T-helper 1 cell treated with Interleukin-12 subunit alpha and Interleukin-12 subunit beta and Interleukin-4 antibody, amounts not matched to agents 30 ng/mL and 1 ng/mL, for 36 hours (primary cell): Measurements from ENCODE around the gene FLRT1. TPM values are rescaled to one million over a fixed set of nuclear protein-coding genes. Genes with fewer than 3 reads are reported as not detected.

ENCODE experiments used
- intact Hi-C: fragments of 100-400 bp; cut with micrococcal nuclease; formaldehyde crosslinking; loops from one replicate; pipeline ENCODE4 v1.15.1; 2024
- total RNA-seq: library from RNA; stranded (reverse); gene quantifications from 2 replicates; pipeline ENCODE4 v1.2.3, GENCODE V29; 2022

Gene FLRT1, protein sequence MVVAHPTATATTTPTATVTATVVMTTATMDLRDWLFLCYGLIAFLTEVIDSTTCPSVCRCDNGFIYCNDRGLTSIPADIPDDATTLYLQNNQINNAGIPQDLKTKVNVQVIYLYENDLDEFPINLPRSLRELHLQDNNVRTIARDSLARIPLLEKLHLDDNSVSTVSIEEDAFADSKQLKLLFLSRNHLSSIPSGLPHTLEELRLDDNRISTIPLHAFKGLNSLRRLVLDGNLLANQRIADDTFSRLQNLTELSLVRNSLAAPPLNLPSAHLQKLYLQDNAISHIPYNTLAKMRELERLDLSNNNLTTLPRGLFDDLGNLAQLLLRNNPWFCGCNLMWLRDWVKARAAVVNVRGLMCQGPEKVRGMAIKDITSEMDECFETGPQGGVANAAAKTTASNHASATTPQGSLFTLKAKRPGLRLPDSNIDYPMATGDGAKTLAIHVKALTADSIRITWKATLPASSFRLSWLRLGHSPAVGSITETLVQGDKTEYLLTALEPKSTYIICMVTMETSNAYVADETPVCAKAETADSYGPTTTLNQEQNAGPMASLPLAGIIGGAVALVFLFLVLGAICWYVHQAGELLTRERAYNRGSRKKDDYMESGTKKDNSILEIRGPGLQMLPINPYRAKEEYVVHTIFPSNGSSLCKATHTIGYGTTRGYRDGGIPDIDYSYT
- not detected in 2 replicates for total RNA-seq

DNA sequence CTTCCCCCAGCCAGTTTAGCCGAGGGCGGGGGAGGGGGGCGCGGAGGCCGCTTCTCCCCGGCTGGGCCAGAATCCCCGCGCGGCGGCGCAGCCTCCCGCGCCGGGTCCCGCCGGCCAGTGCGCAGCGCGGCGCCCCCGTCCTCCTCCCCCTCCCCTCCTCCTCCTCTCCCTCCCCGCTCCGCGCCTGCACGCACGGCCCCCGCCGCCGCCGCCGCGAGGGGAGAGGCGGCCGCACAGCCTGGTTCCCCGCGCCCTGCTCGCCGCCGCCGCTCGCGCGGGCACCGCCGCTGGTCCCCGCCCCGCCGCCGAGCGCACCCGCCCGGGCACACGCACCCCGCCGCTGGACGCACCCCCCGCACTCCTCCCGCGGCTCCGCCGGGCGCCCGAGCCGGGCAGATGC is at the start of gene FLRT1:
TSS of gene FLRT1 (plus strand) at position 356 of the 400 bp plus-strand sequence. CDS start 80,337 bp downstream, outside the sequence.
- intact Hi-C loops = no loop called here

DNA sequence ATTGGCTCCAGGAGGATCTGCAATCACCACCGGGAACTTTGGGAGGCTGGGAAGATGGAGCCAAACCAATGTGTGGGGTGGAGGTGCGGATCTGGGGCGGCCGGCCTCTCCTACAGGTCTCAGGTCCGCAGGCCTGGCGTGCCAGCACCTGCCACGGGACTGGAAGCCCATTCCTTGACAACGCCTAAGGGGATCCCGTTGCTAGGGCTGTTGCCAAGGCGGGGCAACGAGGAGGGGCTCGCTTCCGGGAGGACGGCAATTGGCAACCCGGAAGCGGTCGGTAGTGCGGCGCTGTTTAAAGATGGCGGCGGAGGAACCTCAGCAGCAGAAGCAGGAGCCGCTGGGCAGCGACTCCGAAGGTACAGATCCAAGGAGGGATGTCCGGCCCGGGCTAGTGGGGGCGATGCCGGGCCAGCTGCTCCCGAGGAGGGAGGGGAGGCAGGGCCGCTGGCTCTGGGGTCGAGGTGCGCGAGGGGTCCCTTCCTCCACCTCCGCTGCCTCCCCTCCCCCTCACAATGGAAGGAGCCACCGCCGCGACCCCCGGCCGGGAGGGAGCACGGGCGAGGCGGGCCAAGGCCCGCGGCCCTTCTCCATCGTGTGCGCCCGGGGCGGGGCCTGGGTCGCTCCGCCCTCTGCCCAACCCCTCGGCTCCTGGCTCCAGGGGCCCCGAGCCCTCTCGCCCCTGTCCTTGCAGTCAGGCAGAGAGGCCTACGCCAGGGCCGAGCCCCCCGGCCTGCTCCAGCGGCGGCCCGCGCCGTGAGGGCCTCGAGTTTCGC is 49.4 kb upstream of the FLRT1 start, which contains the start of gene OTUB1:
TSS of gene OTUB1 (plus strand) at position 283 of the 776 bp plus-strand sequence. CDS start at position 302, 19 bp downstream.
- intact Hi-C loops = loop anchor here (1.0 to 5.0 kb wide), 7 partner anchors 12 to 331 kb away; partner anchors contain the start of genes COX8A, MACROD1, TRMT112 and ZFTA

DNA sequence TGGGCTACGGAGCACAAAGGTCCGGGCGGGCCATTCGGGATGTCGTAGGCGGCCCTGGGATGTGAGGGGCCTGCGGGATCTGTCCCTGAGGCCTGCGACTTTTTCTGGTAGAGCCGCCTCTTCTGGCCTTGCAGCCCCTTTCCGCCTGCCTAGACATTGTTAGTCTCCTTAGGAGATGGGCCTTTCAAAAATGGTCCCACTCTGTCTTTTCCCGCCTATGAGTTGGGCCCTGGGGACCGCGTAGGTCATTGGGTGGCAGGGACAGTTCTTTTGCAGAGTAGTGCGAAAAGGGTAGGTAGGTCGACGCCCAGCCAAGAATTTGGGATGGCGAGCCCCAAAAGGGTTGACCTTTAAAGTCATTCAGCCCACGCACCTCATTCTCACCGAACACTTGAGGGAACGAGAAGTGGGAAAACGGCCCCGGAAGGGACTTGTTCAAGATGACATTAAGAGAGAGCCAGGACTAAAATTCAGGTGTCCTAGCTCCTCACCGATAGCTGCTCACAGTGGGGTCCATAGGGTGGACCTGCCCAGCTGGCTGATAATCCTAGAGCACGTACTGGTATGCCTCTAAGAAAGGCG is 48.7 kb upstream of the FLRT1 start:
- intact Hi-C loops = loop anchor here (1.0 to 5.0 kb wide), 7 partner anchors 13 to 330 kb away; partner anchors contain the start of genes COX8A, MACROD1, TRMT112 and ZFTA

DNA sequence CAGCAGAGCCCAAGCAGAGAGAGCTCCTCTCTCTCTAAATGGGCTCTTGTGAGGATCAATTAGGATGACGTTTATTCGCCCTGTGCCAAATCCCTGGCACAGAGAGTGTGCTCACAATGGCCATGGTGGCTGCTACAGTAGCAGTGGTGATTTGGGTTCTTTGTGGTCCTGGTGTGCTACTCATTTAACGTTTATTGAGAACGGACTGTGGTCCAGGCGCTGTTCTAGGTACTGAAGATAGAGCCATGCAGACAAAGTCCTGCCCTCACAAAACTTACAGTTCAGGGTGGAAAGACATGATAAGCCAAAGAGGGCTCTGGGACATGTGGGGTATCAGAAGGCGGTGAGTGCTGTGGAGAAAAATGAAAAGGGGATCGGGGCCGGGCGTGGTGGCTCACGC is 44.2 kb upstream of the FLRT1 start:
- intact Hi-C loops = no loop called here

DNA sequence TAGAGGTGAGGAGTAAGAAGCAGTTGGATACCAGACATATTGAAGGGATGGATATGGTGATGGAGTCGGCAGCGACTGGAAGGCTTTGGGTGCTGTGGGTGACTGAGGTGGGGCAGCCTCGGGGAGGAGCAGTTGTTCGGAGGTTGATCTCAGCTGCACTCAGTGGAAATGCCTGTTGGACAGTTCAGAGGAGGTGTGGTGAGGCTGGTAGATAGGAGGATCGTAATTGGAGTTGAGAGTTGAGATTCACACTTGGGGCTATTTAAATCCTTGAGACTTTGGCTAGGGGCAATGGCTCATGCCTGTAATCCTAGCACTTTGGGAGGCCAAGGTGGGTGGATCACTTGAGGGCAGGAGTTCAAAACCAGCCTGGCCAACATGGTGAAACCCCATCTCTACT is 42.6 kb upstream of the FLRT1 start:
- intact Hi-C loops = no loop called here

DNA sequence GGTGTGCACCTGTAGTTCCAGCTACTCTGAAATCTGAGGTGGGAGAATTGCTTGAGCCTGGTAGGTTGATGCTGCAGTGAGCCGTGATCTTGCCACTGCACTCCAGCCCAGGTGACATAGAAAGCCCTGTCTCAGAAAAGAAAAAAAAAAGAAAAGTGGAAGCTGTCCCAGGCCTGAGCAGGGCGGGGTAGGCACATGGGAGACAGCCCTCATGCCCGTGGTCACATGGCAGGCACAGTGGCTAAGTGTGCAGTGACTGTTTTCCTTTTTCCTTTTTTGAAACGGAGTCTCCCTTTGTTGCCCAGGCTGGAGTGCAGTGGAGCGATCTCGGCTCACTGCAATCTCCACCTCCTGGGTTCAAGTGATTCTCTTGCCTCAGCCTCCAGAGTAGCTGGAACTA is 41.7 kb upstream of the FLRT1 start:
- intact Hi-C loops = no loop called here

DNA sequence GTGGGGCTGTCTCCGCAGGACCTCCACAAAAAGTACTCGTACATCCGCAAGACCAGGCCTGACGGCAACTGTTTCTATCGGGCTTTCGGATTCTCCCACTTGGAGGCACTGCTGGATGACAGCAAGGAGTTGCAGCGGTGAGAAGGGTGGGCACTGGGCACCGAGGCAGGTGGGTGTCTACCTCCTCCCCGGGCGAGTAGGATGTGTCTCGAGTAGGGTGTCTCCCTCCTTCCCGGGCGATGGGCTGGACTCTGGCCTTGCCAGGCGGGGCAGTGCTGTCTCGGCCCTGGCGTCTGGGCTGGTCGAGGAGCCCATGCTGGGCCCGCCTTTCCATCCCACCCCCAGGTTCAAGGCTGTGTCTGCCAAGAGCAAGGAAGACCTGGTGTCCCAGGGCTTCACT is 39.2 kb upstream of the FLRT1 start:
- intact Hi-C loops = no loop called here

DNA sequence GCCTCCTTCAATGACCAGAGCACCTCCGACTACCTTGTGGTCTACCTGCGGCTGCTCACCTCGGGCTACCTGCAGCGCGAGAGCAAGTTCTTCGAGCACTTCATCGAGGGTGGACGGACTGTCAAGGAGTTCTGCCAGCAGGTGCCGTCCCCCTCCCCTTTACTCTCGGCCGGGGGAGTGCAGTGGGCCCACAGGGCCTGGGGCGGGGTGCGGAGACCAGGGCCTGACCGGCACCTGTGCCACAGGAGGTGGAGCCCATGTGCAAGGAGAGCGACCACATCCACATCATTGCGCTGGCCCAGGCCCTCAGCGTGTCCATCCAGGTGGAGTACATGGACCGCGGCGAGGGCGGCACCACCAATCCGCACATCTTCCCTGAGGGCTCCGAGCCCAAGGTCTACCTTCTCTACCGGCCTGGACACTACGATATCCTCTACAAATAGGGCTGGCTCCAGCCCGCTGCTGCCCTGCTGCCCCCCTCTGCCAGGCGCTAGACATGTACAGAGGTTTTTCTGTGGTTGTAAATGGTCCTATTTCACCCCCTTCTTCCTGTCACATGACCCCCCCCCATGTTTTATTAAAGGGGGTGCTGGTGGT is 38.5 kb upstream of the FLRT1 start:
- intact Hi-C loops = no loop called here

DNA sequence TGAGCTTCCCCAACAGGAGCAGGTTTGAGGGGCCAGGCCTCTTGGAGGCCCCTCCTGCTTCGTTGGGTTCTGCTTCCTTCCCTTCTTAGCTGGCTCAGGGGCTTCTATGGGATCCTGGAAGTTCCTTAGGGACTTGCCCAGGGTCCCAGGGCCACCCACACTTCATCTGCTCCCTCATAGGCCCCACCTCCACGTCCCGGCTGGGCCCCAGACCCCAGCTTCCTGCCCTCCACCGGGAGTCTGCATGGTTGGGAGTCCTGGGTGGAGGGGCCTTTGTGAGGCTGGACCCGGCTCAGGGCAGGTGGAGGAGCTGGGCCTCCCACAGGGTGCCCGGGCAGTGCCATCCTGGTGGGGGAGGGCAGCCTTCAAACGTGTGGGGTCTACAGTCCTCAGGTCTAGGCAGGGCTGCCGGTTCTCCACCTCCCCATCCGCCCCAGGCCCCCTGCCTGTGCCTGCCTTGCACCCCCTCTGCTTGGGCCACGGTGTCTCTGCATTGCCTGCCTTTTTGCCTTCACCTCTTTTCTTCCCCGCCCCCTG is 37.9 kb upstream of the FLRT1 start:
- intact Hi-C loops = no loop called here

DNA sequence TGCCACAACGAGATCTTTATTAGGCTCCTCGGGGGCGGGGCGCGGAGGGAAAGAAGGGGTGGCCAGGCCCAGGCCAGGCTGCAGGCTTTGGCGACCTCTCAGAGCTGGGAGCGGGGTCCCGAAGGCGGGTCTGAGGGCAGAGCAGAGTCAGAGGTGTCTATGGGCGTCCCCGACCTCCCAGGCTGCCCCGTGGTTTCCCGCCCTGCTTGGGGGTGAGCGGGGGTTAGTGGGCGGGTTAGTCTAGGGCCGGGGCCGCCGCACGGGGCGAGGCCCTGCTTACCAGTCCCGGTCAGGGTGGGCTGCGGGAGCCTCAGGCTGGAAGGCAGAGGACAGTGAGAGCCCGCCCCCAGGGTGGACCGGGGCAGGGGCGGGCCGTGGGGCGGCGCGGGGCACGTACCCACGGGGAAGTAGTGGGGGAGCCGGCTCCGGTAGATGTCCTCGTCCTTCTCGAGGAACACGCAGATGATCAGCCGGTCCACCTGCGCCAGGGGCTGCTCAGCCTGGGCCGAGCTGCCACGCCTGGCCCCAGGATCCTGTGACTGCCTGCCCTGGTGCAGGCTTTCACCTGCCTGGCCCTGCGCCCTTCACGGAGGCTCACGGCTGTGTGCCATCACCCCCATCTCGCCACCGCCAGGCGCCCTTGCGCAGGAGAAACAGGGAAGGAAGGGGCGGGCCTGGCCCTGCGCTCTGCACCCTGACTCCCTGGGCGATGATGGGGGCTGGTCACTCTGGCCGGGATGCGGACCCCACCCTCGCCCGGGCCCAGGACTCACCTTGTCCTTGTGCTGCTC is 37.0 kb upstream of the FLRT1 start:
- intact Hi-C loops = no loop called here

DNA sequence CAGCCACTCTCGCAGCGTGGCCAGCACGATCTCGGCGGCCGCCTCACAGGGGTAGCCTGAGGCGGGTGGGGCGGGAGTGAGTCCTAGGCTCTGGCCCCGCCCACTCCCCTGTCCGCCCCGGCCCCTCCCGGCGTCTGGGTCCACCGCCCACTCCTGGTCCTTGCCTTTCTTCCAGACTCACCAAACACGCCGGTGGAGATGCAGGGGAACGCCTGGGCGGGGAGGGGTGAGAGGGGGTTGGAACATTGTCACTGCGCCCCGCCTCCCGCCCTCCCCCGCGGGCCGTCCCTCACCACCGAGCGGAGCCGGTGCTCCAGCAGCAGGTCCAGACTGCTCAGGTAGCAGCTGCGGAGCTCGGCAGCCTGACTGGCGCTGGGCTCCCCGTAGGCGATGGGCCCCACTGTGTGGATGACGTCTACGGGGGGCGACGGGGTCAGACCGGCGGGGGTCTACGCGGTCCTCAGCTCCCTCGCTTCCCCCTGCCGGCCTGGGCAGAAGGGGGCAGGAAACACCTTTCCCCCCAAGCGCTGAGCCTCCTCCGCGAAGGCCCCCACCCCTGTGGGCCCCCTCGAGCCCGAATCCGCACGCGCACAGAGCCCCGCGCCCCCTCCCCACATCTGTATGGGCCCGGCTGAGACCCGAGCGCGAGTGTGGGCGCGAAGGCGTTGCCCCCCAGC is 36.2 kb upstream of the FLRT1 start:
- intact Hi-C loops = loop anchor here (1.0 to 5.0 kb wide), 5 partner anchors 25 to 305 kb away; partner anchors contain the start of genes COX8A, ESRRA and MACROD1

DNA sequence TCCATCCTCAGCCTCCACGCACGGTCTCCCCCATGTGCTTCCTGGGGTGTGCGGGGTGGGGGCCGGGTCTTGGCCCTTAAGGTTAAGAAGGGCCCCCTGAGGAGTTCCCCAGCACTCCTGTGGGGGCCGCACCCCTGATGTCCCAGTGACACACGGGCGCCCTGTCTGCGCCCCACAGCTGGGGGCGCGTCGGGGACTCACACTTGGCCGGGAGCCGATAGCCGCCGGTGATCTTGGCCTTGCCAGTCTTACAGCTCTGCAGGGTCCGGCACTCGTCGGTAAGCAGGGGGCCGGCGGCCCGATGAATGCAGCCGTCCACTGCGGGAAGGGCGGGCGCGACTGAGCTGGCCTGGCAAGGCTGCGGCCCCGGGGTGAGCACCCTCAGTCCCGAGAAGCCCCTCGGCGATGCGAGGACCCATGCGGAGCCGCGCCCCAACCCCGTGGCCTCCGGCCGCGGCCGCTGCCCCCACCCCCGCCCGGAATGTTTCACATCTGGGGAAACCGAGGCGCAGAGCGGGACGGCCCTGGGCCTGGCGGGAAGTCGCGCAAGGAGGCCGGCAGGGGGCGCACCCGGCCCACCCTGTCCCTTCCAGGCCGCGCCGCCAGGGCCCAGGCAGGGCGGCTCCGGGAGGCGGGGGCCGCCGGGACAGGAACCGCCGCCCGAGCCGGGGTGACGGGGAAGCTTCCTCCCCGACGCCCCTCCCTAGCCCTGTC is 35.5 kb upstream of the FLRT1 start:
- intact Hi-C loops = loop anchor here (1.0 to 5.0 kb wide), 5 partner anchors 26 to 305 kb away; partner anchors contain the start of genes COX8A, ESRRA and MACROD1

DNA sequence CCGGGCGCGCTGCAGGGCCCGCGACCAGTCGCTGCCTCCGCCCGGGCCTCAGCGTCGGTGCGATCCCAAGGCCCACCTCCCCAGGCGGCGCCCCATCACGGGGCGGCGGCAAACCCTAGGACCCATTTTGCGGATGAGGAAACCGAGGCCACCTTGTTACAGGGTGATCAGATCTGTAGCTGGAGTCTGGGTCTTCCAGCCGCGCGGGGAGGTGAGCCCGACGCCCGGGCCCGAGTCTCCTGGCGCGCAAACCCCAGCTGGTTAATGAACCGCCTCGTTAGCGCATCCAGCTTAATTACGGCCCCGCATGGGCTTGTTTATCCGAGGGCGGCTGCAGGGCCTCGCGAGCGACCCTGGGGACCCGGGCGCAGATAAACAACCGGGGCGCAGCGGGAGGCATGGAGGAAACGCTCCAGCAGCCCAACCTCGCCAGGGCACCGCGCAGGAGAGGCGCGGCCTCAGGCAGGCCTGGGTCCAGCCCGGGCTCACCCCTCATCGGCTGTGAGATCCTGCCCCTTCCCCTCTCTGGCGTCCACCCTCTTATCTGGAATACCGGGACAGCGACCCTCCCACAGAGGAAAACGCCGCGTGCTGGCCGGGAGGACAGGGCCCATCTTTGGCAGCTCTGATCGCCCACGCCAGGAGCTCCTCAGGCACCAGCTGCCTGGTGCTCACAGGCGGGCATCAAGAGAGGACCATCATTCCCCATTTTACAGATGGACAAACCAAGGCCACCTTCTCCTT is 34.8 kb upstream of the FLRT1 start:
- intact Hi-C loops = loop anchor here (1.0 to 5.0 kb wide), 5 partner anchors 27 to 304 kb away; partner anchors contain the start of genes COX8A, ESRRA and MACROD1

DNA sequence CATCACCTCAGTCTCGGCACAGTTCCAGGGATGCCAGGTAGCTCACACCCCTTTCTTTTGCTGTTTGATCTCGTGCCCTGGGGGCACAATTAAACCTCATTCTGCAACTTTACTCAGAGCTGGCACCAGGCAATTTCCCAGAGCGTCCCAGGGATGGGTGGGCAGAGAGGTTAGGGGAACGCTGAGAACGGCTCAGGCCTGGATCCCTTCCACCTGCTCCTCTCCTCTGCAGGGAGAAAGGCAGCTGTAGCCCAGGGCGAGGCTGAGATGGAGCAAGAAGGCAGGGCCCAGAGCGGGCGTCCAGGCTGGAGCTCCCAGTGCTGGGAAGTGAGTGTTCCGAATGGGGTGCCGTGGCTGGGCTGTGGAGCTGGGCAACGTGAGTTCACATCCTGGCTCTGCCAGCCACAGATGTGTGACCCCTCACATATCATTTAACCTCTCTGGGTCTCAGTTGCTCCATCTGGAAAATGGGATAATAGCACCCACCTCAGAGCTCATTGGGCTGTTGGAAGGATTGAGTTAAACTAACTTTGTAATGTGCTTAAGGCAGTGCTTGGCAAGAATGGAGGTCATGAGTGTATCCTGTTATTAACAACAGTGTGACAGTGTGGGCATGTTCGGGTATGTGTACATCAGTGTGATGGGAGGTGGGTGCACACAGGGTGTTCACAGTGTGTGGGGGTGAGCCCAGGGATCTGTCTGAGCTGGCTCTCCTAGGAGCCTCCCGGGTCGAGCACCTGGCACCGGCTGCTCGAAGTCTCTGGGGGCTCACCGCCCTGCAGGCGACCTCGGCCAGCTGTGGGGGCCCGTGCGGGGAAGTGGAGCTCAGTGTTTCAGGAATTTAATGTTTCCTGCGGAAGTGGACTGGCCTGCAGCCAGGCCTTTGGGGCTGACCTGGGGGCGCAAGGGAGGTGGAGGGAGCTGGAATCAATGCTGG is 34.0 kb upstream of the FLRT1 start:
- intact Hi-C loops = loop anchor here (2.0 to 5.0 kb wide), 2 partner anchors 166 to 303 kb away; partner anchors contain the start of genes ESRRA and MACROD1

DNA sequence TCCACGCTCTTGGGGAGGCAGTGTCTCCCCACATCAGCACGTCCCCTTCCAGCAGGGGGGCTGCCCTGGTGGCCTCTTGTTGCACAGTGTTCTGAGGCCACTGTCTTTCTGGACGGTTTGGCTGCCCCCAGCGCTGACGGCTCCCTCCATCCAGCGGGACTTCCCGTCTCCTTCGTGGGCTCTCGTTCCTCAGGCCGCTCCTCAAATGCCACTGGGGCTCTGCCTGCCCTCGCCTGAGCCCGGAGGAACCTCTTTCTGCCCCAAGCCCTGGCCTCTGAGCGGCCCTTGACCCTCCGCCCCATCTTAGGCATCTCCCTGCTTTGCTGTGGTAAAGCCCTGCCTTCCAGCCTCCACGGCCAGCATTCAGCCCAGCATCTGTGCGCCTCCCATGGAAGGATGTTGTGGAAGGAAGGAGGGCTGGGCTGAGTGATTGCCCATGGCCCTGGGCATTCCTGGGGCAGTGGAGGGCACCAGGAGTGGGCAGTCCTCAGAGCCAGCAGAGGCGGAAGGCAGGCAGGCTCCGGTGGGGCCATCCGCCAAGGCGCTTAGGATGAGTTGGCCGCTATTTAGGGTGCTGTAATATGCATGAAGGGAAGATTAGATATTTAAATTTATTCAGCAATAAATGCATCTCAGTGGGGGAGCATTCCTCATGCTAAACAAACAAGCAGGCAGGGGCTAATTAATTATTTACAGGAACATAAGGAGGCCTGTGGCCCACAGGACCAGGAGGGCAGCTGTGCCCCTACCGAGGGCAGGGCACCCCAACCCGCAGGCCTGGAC is 31.7 kb upstream of the FLRT1 start:
- intact Hi-C loops = loop anchor here (5.0 kb wide), 1 partner anchor 163 kb away; the partner anchor contains the start of gene MACROD1
